Fibroblast of pulmonary artery (primary cell): ENCODE results near the gene PHLPP1.

ENCODE experiments used
- DNase-seq: peaks from one replicate; pipeline ENCODE4 v3.0.0-alpha.2; 2010; ENCODE audit warnings: low read depth
- H3K4me3 ChIP-seq: replicated peaks from 2 replicates; pipeline ENCODE4 v1.5.1; 2011; ENCODE audit warnings: low read depth, mild to moderate bottlenecking, control low read depth, low read length, moderate library complexity
- TF ChIP-seq, protein P1 (sequence below): IDR thresholded peaks from 2 replicates; pipeline ENCODE4 v1.5.1; 2011; ENCODE audit warnings: mild to moderate bottlenecking, control low read depth, low read length, inconsistent platforms; ENCODE audit errors: missing control alignments

The PHLPP1 gene

DNA sequence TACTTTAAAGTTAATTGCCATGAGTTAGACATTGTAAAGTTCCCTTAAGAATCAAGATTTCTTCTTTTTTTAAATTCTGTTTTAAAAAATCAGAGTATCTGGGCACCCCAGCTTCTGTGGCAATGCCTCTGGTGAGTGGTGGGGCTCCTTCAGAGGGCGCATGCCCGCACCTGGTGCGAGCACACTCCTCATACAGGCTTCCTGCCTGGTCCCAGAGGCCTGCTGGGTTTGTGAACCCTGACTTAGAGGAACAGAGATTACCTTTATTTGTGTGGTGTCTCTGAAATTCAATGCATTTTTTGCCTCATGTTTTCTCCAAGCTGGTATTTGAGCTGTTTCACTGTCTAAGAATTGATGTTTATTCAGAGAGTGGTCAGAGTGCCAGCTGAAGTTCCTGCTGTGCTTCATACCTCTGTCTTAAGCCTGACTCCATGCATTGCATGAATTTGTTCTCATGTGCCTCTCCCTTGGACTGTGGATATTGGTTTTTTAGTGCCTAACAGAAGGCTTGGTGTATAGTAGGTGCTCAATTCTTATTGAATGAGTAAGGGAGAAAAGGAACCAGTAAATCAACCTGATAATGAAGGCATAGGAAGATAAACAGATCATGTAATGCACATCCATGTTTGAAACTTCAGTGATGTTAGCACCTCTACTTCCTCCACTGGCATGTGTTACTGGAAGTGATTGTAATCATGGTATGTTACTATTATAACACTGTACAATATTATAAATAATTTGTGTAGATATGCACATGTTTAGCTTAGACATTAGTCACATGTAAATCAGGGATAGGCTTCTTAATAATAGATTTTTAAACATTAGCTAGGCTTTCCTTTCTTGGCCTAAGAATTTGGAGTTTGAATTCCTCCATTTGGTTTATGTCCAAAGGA lies 29.0 kb downstream of the PHLPP1 start:
- no peak overlapping the region for H3K4me3 ChIP-seq
- TF ChIP-seq, protein P1, sequence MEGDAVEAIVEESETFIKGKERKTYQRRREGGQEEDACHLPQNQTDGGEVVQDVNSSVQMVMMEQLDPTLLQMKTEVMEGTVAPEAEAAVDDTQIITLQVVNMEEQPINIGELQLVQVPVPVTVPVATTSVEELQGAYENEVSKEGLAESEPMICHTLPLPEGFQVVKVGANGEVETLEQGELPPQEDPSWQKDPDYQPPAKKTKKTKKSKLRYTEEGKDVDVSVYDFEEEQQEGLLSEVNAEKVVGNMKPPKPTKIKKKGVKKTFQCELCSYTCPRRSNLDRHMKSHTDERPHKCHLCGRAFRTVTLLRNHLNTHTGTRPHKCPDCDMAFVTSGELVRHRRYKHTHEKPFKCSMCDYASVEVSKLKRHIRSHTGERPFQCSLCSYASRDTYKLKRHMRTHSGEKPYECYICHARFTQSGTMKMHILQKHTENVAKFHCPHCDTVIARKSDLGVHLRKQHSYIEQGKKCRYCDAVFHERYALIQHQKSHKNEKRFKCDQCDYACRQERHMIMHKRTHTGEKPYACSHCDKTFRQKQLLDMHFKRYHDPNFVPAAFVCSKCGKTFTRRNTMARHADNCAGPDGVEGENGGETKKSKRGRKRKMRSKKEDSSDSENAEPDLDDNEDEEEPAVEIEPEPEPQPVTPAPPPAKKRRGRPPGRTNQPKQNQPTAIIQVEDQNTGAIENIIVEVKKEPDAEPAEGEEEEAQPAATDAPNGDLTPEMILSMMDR = no peak
- no peak for DNase-seq

- TF ChIP-seq, protein P1 = no peak
- H3K4me3 ChIP-seq = no peak overlapping the region
- DNase-seq = no peak
These were observed 29.9 kb downstream of the PHLPP1 start for GRCh38 chr18:62745089-62745751.

DNA sequence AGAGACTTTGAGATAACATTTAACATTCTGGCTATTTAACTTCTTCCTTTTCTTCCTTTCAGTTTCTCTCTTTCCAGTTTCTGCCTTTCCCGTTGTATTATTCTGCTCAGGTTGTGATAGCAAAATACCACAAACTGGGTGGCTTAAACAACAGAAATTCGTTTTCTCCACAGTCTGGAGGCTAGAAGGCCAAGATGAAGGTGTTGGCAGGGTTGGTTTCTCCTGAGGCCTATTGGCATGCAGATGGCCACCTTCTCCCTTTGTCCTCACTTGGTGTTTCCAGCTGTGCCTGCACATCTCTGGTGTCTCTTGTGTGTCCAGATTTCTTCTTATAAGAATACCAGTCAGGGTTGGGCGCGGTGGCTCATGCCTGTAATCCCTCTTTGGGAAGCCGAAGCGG lies 34.0 kb downstream of the PHLPP1 start:
- TF ChIP-seq, protein P1 = no peak
- DNase-seq = no peak
- no peak overlapping the region for H3K4me3 ChIP-seq

GRCh38 chr18:62751341-62751821 lies 36.0 kb downstream of the PHLPP1 start:
- no peak overlapping the region for H3K4me3 ChIP-seq
- TF ChIP-seq, protein P1 = no peak
- peak; percentile 64 for DNase-seq

GRCh38 chr18:62751977-62752376 lies 36.6 kb downstream of the PHLPP1 start:
- TF ChIP-seq, protein P1 = no peak
- DNase-seq = no peak

DNA sequence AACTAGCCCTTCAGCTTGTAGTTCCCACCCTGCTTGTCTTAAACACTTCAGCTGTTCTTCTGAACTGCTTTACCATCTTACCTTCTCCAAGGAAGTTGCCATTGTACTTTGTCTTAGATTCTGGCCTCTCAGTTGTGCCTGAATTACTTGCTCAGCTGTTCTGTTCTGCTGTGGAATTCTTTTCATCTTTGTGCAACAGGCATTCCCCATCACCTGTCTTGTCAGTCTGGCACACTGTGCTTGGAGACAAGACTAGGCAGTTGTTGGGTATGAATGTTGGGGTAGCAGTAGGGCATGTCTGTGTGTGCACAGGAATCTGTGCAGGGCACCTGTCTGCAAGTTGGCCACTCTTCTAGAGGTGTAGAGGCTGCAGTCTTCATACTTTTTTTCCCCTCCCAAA lies 38.7 kb downstream of the PHLPP1 start:
- DNase-seq = no peak
- TF ChIP-seq, protein P1 = no peak
- H3K4me3 ChIP-seq = no peak overlapping the region

More at GRCh38 chr18:62751977-62752376, 36.6 kb downstream of the PHLPP1 start:
- H3K4me3 ChIP-seq = no peak overlapping the region
